ENCODE measurements around the gene B4GALT7.
A peak's percentile ranks its signal among the peaks of the same experiment; 100 is the strongest.

- peak in 2 of 4 donors; percentile 7 to 19 for TF ChIP-seq CTCF (IDR thresholded peaks at IDR 0.05)
- peak; percentile 89 for TF ChIP-seq POLR2A (IDR thresholded peaks at IDR 0.05)
Observed at GRCh38 chr5:177599731-177600507, at the start of gene B4GALT7.
